ENCODE measurements around the gene CHD3.
"Not testable (repeated sequence)": the region's sequence is repeated elsewhere in the genome, so short reads cannot be mapped to it uniquely, and the experiment has no call there.

Gene CHD3

DNA sequence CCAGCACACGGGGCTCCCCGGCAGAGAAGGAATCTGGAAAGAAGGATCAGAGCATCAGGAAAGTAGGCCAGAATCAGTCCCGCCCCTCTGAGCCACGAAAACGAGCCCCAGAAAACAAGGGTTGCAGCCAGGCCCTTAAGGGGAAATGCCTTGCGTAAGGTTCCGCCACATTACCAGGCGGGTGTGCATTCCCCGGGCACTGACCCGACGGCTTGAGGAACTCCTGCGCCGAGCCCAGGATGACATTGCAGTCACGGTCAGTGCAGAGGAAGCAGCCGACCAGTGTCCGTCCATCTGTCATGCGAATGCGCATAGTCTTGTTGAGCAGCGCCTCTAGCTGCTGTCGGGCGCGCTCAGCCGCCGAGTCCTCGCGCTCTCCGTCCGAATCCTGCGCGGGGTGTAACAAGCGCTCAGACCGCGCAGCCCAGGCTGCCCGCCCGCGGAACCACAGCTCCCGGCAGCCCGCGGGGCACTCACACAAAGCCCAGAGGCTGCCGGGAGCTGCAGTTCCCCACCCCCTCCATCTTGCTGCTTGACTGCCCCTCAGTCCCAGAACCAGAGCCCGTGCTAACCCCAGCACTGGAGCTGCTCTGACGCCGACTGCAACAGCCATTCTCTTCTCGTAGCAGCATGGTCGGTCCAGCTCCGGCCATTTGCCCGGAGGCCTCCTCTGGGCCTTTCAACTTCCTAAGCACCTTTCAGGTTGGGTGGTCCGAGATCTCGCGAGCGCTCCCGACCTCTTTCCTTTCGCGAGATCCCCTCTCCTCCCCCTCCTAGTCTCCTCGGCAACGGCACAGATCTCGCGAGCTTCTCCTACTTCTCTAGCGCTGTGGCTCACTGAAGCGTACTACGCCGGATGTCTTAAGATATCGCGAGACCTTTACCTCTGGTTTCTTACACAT, 31.5 kb upstream of the CHD3 start, which contains the start of gene NAA38:
Gene NAA38, minus strand, starts transcription at position 749 of the 902 bp plus-strand sequence. Its CDS starts 96 bp downstream, at position 653.
- peak within 1 kb of the TSS; percentile 68 to 93 for H3K9ac ChIP-seq (ENCODE audit: low read length in 2 of 2)
- H3K27me3 ChIP-seq (ENCODE audit: control insufficient read depth in 1 of 2, insufficient read depth in 2 of 2, low read length in 2 of 2) = no peaks in the 10 kb centered on the region
- peak within 1 kb of the TSS; percentile 77 to 97 for H3K4me3 ChIP-seq (ENCODE audit: low read length in 2 of 2)
- H3K27ac ChIP-seq (ENCODE audit: low read length) = peak within 1 kb of the TSS; percentile 89
- peaks cover 13 to 15% of the 10 kb centered on the region in 2 donors for H3K36me3 ChIP-seq (ENCODE audit: control insufficient read depth in 2 of 2, insufficient read depth in 2 of 2, low read length in 2 of 2)
- H3K4me1 ChIP-seq (ENCODE audit: control insufficient read depth, insufficient read depth, low read length) = peaks cover 39% of the 10 kb centered on the region
- no peaks in the 10 kb centered on the region for H3K9me3 ChIP-seq (ENCODE audit: control insufficient read depth in 2 of 2, low read length in 2 of 2)

DNA sequence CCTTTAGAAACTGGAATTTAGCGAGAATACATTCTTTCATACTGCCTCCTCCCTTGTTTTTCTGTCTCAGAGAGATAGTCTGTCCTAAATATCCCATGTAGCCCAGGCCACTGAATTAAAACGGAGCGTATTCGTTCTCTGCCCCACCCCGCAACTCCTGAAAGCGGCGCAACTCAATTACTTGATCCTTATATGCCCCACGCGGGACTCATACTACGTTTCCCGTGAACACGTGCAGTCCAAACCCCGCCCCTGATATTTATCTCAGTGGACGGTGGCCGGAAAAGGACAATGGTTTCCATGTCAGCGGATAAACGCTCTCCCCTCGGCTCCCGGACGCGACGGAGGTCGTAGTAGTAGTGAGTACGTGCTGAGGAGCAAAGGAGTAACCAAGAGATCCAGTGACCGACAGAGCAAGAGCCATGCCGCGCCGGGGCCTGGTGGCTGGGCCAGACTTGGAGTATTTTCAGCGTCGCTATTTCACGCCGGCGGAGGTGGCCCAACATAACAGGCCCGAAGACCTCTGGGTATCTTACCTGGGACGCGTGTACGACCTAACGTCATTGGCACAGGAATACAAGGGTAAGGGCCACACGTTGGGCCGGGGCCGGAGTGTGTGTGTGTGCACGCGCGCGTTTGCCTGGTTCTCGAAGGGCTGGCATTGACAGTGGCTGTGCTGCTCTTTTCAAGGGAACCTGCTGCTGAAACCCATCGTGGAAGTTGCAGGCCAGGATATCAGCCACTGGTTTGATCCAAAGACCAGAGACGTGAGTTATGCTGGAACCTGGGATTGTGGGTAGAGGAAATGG, 30.7 kb upstream of the CHD3 start, which contains the start of gene CYB5D1:
Gene CYB5D1, plus strand, starts transcription at position 291 of the 809 bp plus-strand sequence. Its CDS starts 132 bp downstream, at position 423.
- Histone ChIP-seq H3K4me3 (ENCODE audit: low read length in 2 of 2) (peak within 1 kb of the TSS; percentile 77 to 97), H3K9me3 (ENCODE audit: control insufficient read depth in 2 of 2, low read length in 2 of 2) (no peaks in the 10 kb centered on the region), H3K36me3 (ENCODE audit: control insufficient read depth in 2 of 2, insufficient read depth in 2 of 2, low read length in 2 of 2) (peaks cover 7 to 9% of the 10 kb centered on the region in 2 donors), H3K27me3 (ENCODE audit: control insufficient read depth in 1 of 2, insufficient read depth in 2 of 2, low read length in 2 of 2) (no peaks in the 10 kb centered on the region), H3K4me1 (ENCODE audit: control insufficient read depth, insufficient read depth, low read length) (peaks cover 36% of the 10 kb centered on the region), H3K27ac (ENCODE audit: low read length) (peak within 1 kb of the TSS; percentile 89), H3K9ac (ENCODE audit: low read length in 2 of 2) (peak within 1 kb of the TSS; percentile 68 to 93)

DNA sequence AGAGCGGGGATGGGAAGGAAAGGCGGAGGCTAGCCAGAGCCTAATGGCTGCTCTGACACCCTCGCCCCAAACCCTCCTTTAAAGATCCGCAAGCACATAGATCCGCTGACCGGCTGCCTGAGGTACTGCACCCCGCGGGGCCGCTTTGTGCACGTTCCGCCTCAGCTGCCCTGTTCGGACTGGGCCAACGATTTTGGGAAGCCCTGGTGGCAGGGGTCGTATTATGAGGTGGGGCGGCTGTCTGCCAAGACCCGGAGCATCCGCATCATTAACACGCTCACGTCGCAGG, 30.1 kb upstream of the CHD3 start:
- peak overlapping the region; percentile 77 to 97 for H3K4me3 ChIP-seq (ENCODE audit: low read length in 2 of 2)
- H3K36me3 ChIP-seq (ENCODE audit: control insufficient read depth in 2 of 2, insufficient read depth in 2 of 2, low read length in 2 of 2) = peaks cover 6 to 7% of the 10 kb centered on the region in 2 donors
- H3K9ac ChIP-seq (ENCODE audit: low read length in 2 of 2) = peak overlapping the region; percentile 68 to 93
- H3K27me3 ChIP-seq (ENCODE audit: control insufficient read depth in 1 of 2, insufficient read depth in 2 of 2, low read length in 2 of 2) = no peaks in the 10 kb centered on the region
- no peaks in the 10 kb centered on the region for H3K9me3 ChIP-seq (ENCODE audit: control insufficient read depth in 2 of 2, low read length in 2 of 2)
- peaks cover 36% of the 10 kb centered on the region for H3K4me1 ChIP-seq (ENCODE audit: control insufficient read depth, insufficient read depth, low read length)
- H3K27ac ChIP-seq (ENCODE audit: low read length) = peak overlapping the region; percentile 89

GRCh38 chr17:7859028-7859427, 29.6 kb upstream of the CHD3 start:
- Histone ChIP-seq H3K9ac (ENCODE audit: low read length in 2 of 2) (peak overlapping the region; percentile 68 to 93), H3K4me3 (ENCODE audit: low read length in 2 of 2) (peak overlapping the region in 1 of 2 donors; percentile 97), H3K27ac (ENCODE audit: low read length) (peak overlapping the region; percentile 89)

GRCh38 chr17:7862692-7863437, 25.7 kb upstream of the CHD3 start:
- H3K36me3 ChIP-seq (ENCODE audit: control insufficient read depth in 2 of 2, insufficient read depth in 2 of 2, low read length in 2 of 2) = peaks cover 6 to 14% of the 10 kb centered on the region in 2 donors
- no peak overlapping the region for H3K4me3 ChIP-seq (ENCODE audit: low read length in 2 of 2)
- H3K9ac ChIP-seq (ENCODE audit: low read length in 2 of 2) = peak overlapping the region in 1 of 2 donors; percentile 13
- no peaks in the 10 kb centered on the region for H3K27me3 ChIP-seq (ENCODE audit: control insufficient read depth in 1 of 2, insufficient read depth in 2 of 2, low read length in 2 of 2)
- no peak overlapping the region for H3K27ac ChIP-seq (ENCODE audit: low read length)
- peaks cover 13% of the 10 kb centered on the region for H3K4me1 ChIP-seq (ENCODE audit: control insufficient read depth, insufficient read depth, low read length)
- H3K9me3 ChIP-seq (ENCODE audit: control insufficient read depth in 2 of 2, low read length in 2 of 2) = no peaks in the 10 kb centered on the region

More at GRCh38 chr17:7859028-7859427, 29.6 kb upstream of the CHD3 start:
- Histone ChIP-seq H3K9me3 (ENCODE audit: control insufficient read depth in 2 of 2, low read length in 2 of 2) (no peaks in the 10 kb centered on the region), H3K27me3 (ENCODE audit: control insufficient read depth in 1 of 2, insufficient read depth in 2 of 2, low read length in 2 of 2) (no peaks in the 10 kb centered on the region), H3K36me3 (ENCODE audit: control insufficient read depth in 2 of 2, insufficient read depth in 2 of 2, low read length in 2 of 2) (peaks cover 6 to 7% of the 10 kb centered on the region in 2 donors), H3K4me1 (ENCODE audit: control insufficient read depth, insufficient read depth, low read length) (peaks cover 36% of the 10 kb centered on the region)

DNA sequence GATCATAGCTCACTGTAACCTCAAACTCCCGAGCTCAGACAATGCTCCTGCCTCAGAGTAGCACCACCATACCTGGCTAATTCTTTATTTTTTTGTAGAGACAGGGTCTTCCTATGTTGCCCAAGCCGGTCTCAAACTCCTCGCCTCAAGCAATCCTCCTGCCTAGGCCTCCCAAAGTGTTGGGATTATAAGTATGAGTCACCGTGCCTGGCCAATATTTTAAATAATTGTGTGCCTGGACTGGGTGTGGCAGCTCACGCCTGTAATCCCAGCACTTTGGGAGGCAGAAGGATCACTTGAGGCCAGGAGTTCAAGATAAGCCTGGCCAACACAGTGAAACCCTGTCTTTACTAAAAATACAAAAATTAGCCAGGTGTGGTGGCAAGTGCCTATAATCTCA, 24.2 kb upstream of the CHD3 start:
- not testable (repeated sequence) for H3K9me3 ChIP-seq (ENCODE audit: control insufficient read depth in 2 of 2, low read length in 2 of 2); H3K4me3 ChIP-seq (ENCODE audit: low read length in 2 of 2); H3K27me3 ChIP-seq (ENCODE audit: control insufficient read depth in 1 of 2, insufficient read depth in 2 of 2, low read length in 2 of 2); H3K4me1 ChIP-seq (ENCODE audit: control insufficient read depth, insufficient read depth, low read length); H3K27ac ChIP-seq (ENCODE audit: low read length); H3K9ac ChIP-seq (ENCODE audit: low read length in 2 of 2)
- H3K36me3 ChIP-seq (ENCODE audit: control insufficient read depth in 2 of 2, insufficient read depth in 2 of 2, low read length in 2 of 2) = peaks cover 3 to 14% of the 10 kb centered on the region in 2 donors

DNA sequence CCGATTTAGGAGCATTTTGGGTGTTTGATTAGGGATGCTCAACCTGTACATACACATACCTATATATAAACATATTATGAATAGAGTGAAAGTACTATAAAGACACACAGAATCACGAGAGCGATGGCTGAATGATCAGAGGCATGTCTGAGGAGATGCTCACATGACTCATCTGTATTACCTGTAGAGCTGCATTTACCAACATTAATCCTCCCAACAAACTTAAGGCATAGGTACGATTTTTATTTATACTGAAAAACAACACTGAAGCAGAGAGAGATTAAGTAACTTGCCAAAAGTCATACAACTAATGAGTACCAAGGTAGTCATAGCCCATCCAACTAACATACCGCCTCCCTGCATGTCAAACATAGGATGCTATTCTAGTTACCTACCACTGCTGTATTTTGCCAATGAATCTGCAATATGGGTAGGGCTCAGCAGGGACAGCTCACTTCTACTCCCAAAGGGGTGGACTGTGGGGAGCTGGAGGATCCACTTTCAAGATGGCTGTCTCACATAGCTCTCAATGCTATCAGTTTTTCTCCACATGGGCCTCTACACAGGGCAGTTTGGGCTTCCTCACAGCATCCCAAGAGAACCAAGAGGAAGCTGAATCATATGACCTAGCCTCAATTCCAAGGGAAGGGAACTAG, 23.5 kb upstream of the CHD3 start:
- no peaks in the 10 kb centered on the region for H3K9me3 ChIP-seq (ENCODE audit: control insufficient read depth in 2 of 2, low read length in 2 of 2)

DNA sequence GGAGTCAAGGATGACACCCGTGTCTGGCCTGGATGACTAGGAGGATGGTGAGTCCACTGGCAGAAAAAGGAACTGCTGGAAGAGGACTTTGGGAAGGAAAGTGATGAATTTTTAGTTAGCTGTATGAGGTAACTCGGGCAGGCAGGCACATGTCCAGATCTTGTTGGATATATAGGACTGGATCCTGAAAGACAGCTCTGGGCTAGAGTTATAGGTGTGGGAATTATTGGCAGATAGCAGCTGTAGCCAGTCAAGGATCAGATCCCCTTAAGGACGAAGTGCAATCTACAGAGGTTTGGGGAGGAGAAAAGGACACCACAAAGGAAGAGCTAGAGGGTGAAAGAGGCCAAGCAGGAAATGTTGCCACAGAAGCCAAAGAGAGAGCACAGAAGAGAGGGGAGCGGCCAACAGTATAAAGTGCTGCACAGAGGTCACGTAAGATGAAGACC, 20.7 kb upstream of the CHD3 start:
- no peak overlapping the region for H3K27ac ChIP-seq (ENCODE audit: low read length)
- H3K4me3 ChIP-seq (ENCODE audit: low read length in 2 of 2) = no peak overlapping the region
- H3K9ac ChIP-seq (ENCODE audit: low read length in 2 of 2) = no peak overlapping the region

More for the DNA sequence above, 23.5 kb upstream of the CHD3 start:
- Histone ChIP-seq H3K27me3 (ENCODE audit: control insufficient read depth in 1 of 2, insufficient read depth in 2 of 2, low read length in 2 of 2) (no peaks in the 10 kb centered on the region), H3K36me3 (ENCODE audit: control insufficient read depth in 2 of 2, insufficient read depth in 2 of 2, low read length in 2 of 2) (peaks cover 0 to 14% of the 10 kb centered on the region in 2 donors), H3K27ac (ENCODE audit: low read length) (no peak overlapping the region), H3K9ac (ENCODE audit: low read length in 2 of 2) (no peak overlapping the region), H3K4me1 (ENCODE audit: control insufficient read depth, insufficient read depth, low read length) (no peaks in the 10 kb centered on the region), H3K4me3 (ENCODE audit: low read length in 2 of 2) (no peak overlapping the region)

DNA sequence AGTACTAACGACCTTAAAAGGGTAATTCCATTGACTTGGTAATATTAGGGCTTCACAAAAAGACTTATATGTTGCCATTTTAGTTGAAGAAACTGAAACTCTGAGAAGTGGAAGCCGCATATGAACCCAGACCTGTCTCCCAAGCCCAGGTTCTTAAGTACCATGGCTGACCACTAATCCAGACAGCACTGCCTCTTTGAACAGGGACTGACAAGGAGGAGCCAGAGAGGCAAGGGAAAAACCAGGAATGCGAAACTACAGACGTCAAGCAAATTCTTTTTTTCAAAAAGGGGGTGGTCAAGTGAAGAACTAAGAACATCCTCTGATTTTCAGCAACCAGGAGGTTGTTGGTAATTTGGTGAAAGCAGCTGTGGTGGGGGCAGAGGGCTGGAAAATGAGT, 15.5 kb upstream of the CHD3 start:
- no peaks in the 10 kb centered on the region for H3K36me3 ChIP-seq (ENCODE audit: control insufficient read depth in 2 of 2, insufficient read depth in 2 of 2, low read length in 2 of 2)
- H3K27ac ChIP-seq (ENCODE audit: low read length) = no peak overlapping the region

More for the DNA sequence above, 20.7 kb upstream of the CHD3 start:
- no peaks in the 10 kb centered on the region for H3K27me3 ChIP-seq (ENCODE audit: control insufficient read depth in 1 of 2, insufficient read depth in 2 of 2, low read length in 2 of 2)
- H3K9me3 ChIP-seq (ENCODE audit: control insufficient read depth in 2 of 2, low read length in 2 of 2) = no peaks in the 10 kb centered on the region
- H3K4me1 ChIP-seq (ENCODE audit: control insufficient read depth, insufficient read depth, low read length) = no peaks in the 10 kb centered on the region
- H3K36me3 ChIP-seq (ENCODE audit: control insufficient read depth in 2 of 2, insufficient read depth in 2 of 2, low read length in 2 of 2) = peaks cover 0 to 7% of the 10 kb centered on the region in 2 donors

More for the DNA sequence above, 15.5 kb upstream of the CHD3 start:
- no peaks in the 10 kb centered on the region for H3K27me3 ChIP-seq (ENCODE audit: control insufficient read depth in 1 of 2, insufficient read depth in 2 of 2, low read length in 2 of 2)
- H3K9ac ChIP-seq (ENCODE audit: low read length in 2 of 2) = no peak overlapping the region
- no peaks in the 10 kb centered on the region for H3K9me3 ChIP-seq (ENCODE audit: control insufficient read depth in 2 of 2, low read length in 2 of 2)
- H3K4me1 ChIP-seq (ENCODE audit: control insufficient read depth, insufficient read depth, low read length) = no peaks in the 10 kb centered on the region
- no peak overlapping the region for H3K4me3 ChIP-seq (ENCODE audit: low read length in 2 of 2)
